GM12873 (cell line): ENCODE data around the gene ZDHHC22.

Experiments used
- CTCF ChIP-seq: IDR thresholded peaks from 2 replicates; pipeline ENCODE4 v1.5.1; 2012; ENCODE audit warnings: low read depth, mild to moderate bottlenecking, moderate library complexity, low read length, control low read depth; ENCODE audit not compliant: insufficient read depth; ENCODE audit errors: missing control alignments

Gene ZDHHC22

GRCh38 chr14:77175843-77176242 lies 34.3 kb upstream of the ZDHHC22 start:
- TF ChIP-seq CTCF: no peak

- TF ChIP-seq CTCF: no peak
Measured at GRCh38 chr14:77172916-77173315, 31.3 kb upstream of the ZDHHC22 start.

- no peak for TF ChIP-seq CTCF
Measured at GRCh38 chr14:77170045-77170444, 28.5 kb upstream of the ZDHHC22 start.

GRCh38 chr14:77161011-77161410 lies 19.4 kb upstream of the ZDHHC22 start:
- no peak for TF ChIP-seq CTCF

GRCh38 chr14:77158882-77159255 lies 17.3 kb upstream of the ZDHHC22 start:
- TF ChIP-seq CTCF: no peak

GRCh38 chr14:77158175-77158881 lies 16.7 kb upstream of the ZDHHC22 start:
- no peak for TF ChIP-seq CTCF

GRCh38 chr14:77157740-77158139 lies 16.1 kb upstream of the ZDHHC22 start:
- no peak for TF ChIP-seq CTCF
